ENCODE data around the gene KIFC3. TPM values are rescaled to one million over a fixed set of nuclear protein-coding genes. Genes with fewer than 3 reads are reported as not detected.

Gene KIFC3
- total RNA-seq, 6 donors from 2014 or later = 82.6 to 340 (median 110) TPM

- Histone ChIP-seq H3K4me1 (no peaks in the 10 kb centered on the region), H3K36me3 (no peaks in the 10 kb centered on the region), H3K27ac (no peak overlapping the region), H3K9me3 (no peaks in the 10 kb centered on the region), H3K27me3 (no peaks in the 10 kb centered on the region), H3K4me3 (no peak overlapping the region)
- WGBS, 2 donors = 90 to 91% methylated on average over 7 to 10 of the region's 10 CpGs
- ATAC-seq (ENCODE audit: low FRiP score in 2 of 2) = peak in 1 of 2 donors; percentile 31
- peak in 1 of 2 donors; percentile 45 for DNase-seq
- TF ChIP-seq CTCF (IDR thresholded peaks at IDR 0.05) (no peak), EP300 (IDR thresholded peaks at IDR 0.05) (no peak), POLR2A (IDR thresholded peaks at IDR 0.05) (no peak), POLR2AphosphoS5 (IDR thresholded peaks at IDR 0.05) (no peak)
These were observed 42.2 kb upstream of the KIFC3 start for GRCh38 chr16:57844416-57845030.

- Histone ChIP-seq H3K27me3 (no peaks in the 10 kb centered on the region), H3K4me3 (no peak overlapping the region), H3K36me3 (no peaks in the 10 kb centered on the region), H3K27ac (no peak overlapping the region), H3K9me3 (no peaks in the 10 kb centered on the region), H3K4me1 (no peaks in the 10 kb centered on the region)
- WGBS, 2 donors = 29 to 94% methylated on average over 1 of the region's 1 CpG
- TF ChIP-seq POLR2A (IDR thresholded peaks at IDR 0.05) (no peak), EP300 (IDR thresholded peaks at IDR 0.05) (no peak), POLR2AphosphoS5 (IDR thresholded peaks at IDR 0.05) (no peak), CTCF (IDR thresholded peaks at IDR 0.05) (no peak)
- DNase-seq = no peak
- ATAC-seq (ENCODE audit: low FRiP score in 2 of 2) = no peak
These were observed 41.1 kb upstream of the KIFC3 start for GRCh38 chr16:57843400-57843799.

GRCh38 chr16:57842601-57843000 is 40.3 kb upstream of the KIFC3 start:
- 89 to 91% methylated on average over 5 of the region's 5 CpGs for WGBS, 2 donors
- Histone ChIP-seq H3K4me1 (no peaks in the 10 kb centered on the region), H3K36me3 (no peaks in the 10 kb centered on the region), H3K4me3 (no peak overlapping the region), H3K27ac (no peak overlapping the region), H3K9me3 (no peaks in the 10 kb centered on the region), H3K27me3 (no peaks in the 10 kb centered on the region)
- no peak for ATAC-seq (ENCODE audit: low FRiP score in 2 of 2)
- no peak for TF ChIP-seq CTCF (IDR thresholded peaks at IDR 0.05)
- TF ChIP-seq POLR2A (IDR thresholded peaks at IDR 0.05) = no peak
- no peak for TF ChIP-seq EP300 (IDR thresholded peaks at IDR 0.05)
- no peak for TF ChIP-seq POLR2AphosphoS5 (IDR thresholded peaks at IDR 0.05)
- DNase-seq = no peak

- no peaks in the 10 kb centered on the region for H3K4me1 ChIP-seq
- H3K4me3 ChIP-seq = no peak overlapping the region
- TF ChIP-seq POLR2AphosphoS5 (IDR thresholded peaks at IDR 0.05) (no peak), CTCF (IDR thresholded peaks at IDR 0.05) (no peak), POLR2A (IDR thresholded peaks at IDR 0.05) (no peak), EP300 (IDR thresholded peaks at IDR 0.05) (no peak)
- no peaks in the 10 kb centered on the region for H3K9me3 ChIP-seq
- DNase-seq = no peak
- no peaks in the 10 kb centered on the region for H3K27me3 ChIP-seq
- no peak for ATAC-seq (ENCODE audit: low FRiP score in 2 of 2)
- no peaks in the 10 kb centered on the region for H3K36me3 ChIP-seq
- no peak overlapping the region for H3K27ac ChIP-seq
- 84 to 89% methylated on average over 8 of the region's 8 CpGs for WGBS, 2 donors
These were observed 38.5 kb upstream of the KIFC3 start for GRCh38 chr16:57840833-57841232.

GRCh38 chr16:57838161-57838560 is 35.9 kb upstream of the KIFC3 start:
- DNase-seq (no peak), ATAC-seq (ENCODE audit: low FRiP score in 2 of 2) (no peak)
- Histone ChIP-seq H3K27ac (no peak overlapping the region), H3K27me3 (no peaks in the 10 kb centered on the region), H3K4me1 (no peaks in the 10 kb centered on the region), H3K9me3 (no peaks in the 10 kb centered on the region), H3K36me3 (no peaks in the 10 kb centered on the region), H3K4me3 (no peak overlapping the region)
- 82 to 85% methylated on average over 13 of the region's 13 CpGs for WGBS, 2 donors
- TF ChIP-seq EP300 (IDR thresholded peaks at IDR 0.05) (no peak), POLR2A (IDR thresholded peaks at IDR 0.05) (no peak), CTCF (IDR thresholded peaks at IDR 0.05) (no peak), POLR2AphosphoS5 (IDR thresholded peaks at IDR 0.05) (no peak)
